Naive thymus-derived CD8-positive, alpha-beta T cell (primary cell): ENCODE measurements around the gene MRPL10. TPM values are rescaled to one million over a fixed set of nuclear protein-coding genes. Genes with fewer than 3 reads are reported as not detected.

Source experiments
- polyA plus RNA-seq, 3 donors: library from polyadenylated mRNA; unstranded; fragments of 300-500 nt; fragmentation: Illumina TruSeq; gene quantifications; one replicate each; pipeline ENCODE4 v1.2.3, GENCODE V29; 2021
- total RNA-seq, 8 experiments: library from RNA in 2 of 8; stranded (reverse) in 2 of 8; gene quantifications; one replicate each; pipeline ENCODE4 v1.2.3 and lab custom pipeline; 2021 to 2026

The MRPL10 gene
- total and polyA plus RNA-seq, 5 experiments from 2014 or later = 38.2 to 68.5 (median 38.3) TPM

Other genes starting within 250 kb of the MRPL10 start
- gene KPNB1, start 181.6 kb downstream of the MRPL10 start, total RNA-seq = 100 to 1,000 TPM; 217 to 252 TPM
- gene KPNB1, start 181.6 kb downstream of the MRPL10 start, polyA plus RNA-seq = 10 to 100 TPM; 22.8 to 32.2 (median 25.7) TPM
- 1 to 10 TPM; 1.4 to 3.1 TPM for gene TBKBP1, start 137.4 kb downstream of the MRPL10 start, total RNA-seq
- gene TBKBP1, start 137.4 kb downstream of the MRPL10 start, polyA plus RNA-seq = under 1 TPM in 2 of 3 donors, not detected in 1; 0.07 to 0.59 TPM
- gene TBX21, start 98.3 kb downstream of the MRPL10 start, total RNA-seq = 1 to 10 TPM; 1.6 to 2.1 TPM
- 10 to 100 TPM in 1 of 3 donors, 1 to 10 TPM in 1, under 1 TPM in 1; 0.42 to 27.4 (median 1.3) TPM for gene TBX21, start 98.3 kb downstream of the MRPL10 start, polyA plus RNA-seq
- gene OSBPL7, start 9.7 kb downstream of the MRPL10 start, total RNA-seq = 10 to 100 TPM; 38.8 to 48.1 TPM
- 1 to 10 TPM; 3.6 to 6.8 (median 4.4) TPM for gene OSBPL7, start 9.7 kb downstream of the MRPL10 start, polyA plus RNA-seq
- gene LRRC46, start 129 bp upstream of the MRPL10 start, total RNA-seq = under 1 TPM; 0.29 to 0.85 TPM
- under 1 TPM; 0.43 to 0.56 (median 0.48) TPM for gene LRRC46, start 129 bp upstream of the MRPL10 start, polyA plus RNA-seq
- gene SCRN2, start 9.7 kb upstream of the MRPL10 start, total RNA-seq = 10 to 100 TPM; 41.4 to 46.0 TPM
- 10 to 100 TPM; 19.3 to 37.9 (median 21.6) TPM for gene SCRN2, start 9.7 kb upstream of the MRPL10 start, polyA plus RNA-seq
- gene SP6, start 19.6 kb upstream of the MRPL10 start, total RNA-seq = under 1 TPM; 0.16 to 0.33 TPM
- gene SP6, start 19.6 kb upstream of the MRPL10 start, polyA plus RNA-seq = under 1 TPM in 1 of 3 donors, not detected in 2; 0.13 TPM
- 10 to 100 TPM; 31.6 to 31.7 TPM for gene SP2, start 64.7 kb upstream of the MRPL10 start, total RNA-seq
- 10 to 100 TPM in 1 of 3 donors, 1 to 10 TPM in 2; 4.5 to 13.0 (median 9.6) TPM for gene SP2, start 64.7 kb upstream of the MRPL10 start, polyA plus RNA-seq
- gene PNPO, start 110.0 kb upstream of the MRPL10 start, total RNA-seq = 10 to 100 TPM; 17.2 to 20.8 TPM
- 10 to 100 TPM; 26.0 to 31.8 (median 29.9) TPM for gene PNPO, start 110.0 kb upstream of the MRPL10 start, polyA plus RNA-seq
- gene PRR15L, start 126.3 kb upstream of the MRPL10 start, total RNA-seq = not detected
- gene PRR15L, start 126.3 kb upstream of the MRPL10 start, polyA plus RNA-seq = under 1 TPM; 0.14 to 0.36 (median 0.16) TPM
- 100 to 1,000 TPM; 352 to 356 TPM for gene CDK5RAP3, start 139.6 kb upstream of the MRPL10 start, total RNA-seq
- 10 to 100 TPM; 63.6 to 73.0 (median 70.2) TPM for gene CDK5RAP3, start 139.6 kb upstream of the MRPL10 start, polyA plus RNA-seq
- gene COPZ2, start 206.3 kb upstream of the MRPL10 start, total RNA-seq = 1 to 10 TPM; 1.2 to 2.4 TPM
- 1 to 10 TPM in 2 of 3 donors, under 1 TPM in 1; 0.84 to 7.1 (median 1.6) TPM for gene COPZ2, start 206.3 kb upstream of the MRPL10 start, polyA plus RNA-seq
- gene NFE2L1, start 216.8 kb upstream of the MRPL10 start, total RNA-seq = 10 to 100 TPM; 45.5 to 50.4 TPM
- gene NFE2L1, start 216.8 kb upstream of the MRPL10 start, polyA plus RNA-seq = 10 to 100 TPM in 1 of 3 donors, 1 to 10 TPM in 2; 5.0 to 14.2 (median 7.2) TPM